ENCODE measurements around the gene SPRR1B. TPM values are rescaled to one million over a fixed set of nuclear protein-coding genes. Genes with fewer than 3 reads are reported as not detected.
A peak's percentile ranks its signal among the peaks of the same experiment; 100 is the strongest.
"Not testable (repeated sequence)": the region's sequence is repeated elsewhere in the genome, so short reads cannot be mapped to it uniquely, and the experiment has no call there.

SPRR1B gene
- polyA plus RNA-seq, 3 donors = not detected

DNA sequence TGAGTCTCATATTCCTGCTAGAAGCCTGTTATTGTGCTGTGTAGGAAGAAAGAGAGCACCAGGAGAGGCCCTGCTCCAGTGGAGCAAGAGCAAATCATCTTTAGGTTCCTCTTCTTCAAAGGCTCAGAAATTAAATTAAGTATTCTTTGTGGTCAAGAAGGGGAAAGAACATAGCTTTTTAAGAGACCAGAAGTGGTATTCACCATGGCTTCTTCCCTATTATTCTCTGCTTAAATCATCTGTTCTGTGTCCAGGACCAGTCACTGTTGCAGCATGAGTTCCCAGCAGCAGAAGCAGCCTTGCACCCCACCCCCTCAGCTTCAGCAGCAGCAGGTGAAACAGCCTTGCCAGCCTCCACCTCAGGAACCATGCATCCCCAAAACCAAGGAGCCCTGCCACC is 1.1 kb downstream of the SPRR1B start:
- no peak for DNase-seq (ENCODE audit: extremely low read depth in 1 of 11, low read depth in 9 of 11, low spot score in 4 of 11)

DNA sequence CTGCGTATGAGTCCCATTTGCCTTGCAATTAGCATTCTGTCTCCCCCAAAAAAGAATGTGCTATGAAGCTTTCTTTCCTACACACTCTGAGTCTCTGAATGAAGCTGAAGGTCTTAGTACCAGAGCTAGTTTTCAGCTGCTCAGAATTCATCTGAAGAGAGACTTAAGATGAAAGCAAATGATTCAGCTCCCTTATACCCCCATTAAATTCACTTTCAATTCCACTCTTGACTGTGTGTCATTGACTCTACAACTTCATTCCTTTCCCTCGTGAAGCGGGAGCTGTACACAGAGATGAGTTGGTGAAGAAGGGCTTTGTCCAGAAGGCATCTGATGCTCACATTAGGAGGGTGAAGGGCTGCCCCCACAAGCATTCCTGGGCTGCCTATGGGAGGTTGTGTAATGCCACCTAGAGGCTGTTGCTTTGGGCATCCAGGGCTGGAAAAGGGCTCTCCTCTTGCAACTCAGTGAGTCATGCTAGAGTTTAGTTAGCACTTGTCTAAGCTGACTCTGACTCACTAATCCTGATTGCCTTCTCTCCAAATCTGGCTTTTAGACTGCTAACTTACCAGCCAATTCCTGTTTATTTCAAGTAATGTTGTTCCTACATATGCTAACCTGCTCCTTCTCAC is 1.8 kb downstream of the SPRR1B start:
- DNase-seq (ENCODE audit: extremely low read depth in 1 of 11, low read depth in 9 of 11, low spot score in 4 of 11) = peak in 7 of 11 donors; percentile 0 to 19 (median 4)

DNA sequence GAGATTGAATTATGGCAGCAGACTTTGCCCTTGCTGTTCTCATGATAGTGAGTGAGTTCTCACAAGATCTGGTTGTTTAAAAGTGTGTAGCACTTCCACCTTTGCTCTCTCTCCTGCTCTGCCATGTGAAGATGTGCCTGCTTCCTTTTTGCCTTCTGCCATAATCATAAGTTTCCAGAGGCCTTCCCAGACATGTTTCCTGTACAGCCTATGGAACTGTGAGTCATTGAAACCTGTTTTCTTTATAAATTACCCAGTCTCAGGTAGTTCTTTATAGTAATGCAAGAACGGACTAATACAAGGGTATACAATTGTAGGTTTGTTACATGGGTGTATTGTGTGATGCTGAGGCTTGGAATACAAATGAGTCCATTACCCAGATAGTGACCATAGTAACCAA is 4.2 kb downstream of the SPRR1B start:
- DNase-seq (ENCODE audit: extremely low read depth in 1 of 11, low read depth in 9 of 11, low spot score in 4 of 11) = no peak

DNA sequence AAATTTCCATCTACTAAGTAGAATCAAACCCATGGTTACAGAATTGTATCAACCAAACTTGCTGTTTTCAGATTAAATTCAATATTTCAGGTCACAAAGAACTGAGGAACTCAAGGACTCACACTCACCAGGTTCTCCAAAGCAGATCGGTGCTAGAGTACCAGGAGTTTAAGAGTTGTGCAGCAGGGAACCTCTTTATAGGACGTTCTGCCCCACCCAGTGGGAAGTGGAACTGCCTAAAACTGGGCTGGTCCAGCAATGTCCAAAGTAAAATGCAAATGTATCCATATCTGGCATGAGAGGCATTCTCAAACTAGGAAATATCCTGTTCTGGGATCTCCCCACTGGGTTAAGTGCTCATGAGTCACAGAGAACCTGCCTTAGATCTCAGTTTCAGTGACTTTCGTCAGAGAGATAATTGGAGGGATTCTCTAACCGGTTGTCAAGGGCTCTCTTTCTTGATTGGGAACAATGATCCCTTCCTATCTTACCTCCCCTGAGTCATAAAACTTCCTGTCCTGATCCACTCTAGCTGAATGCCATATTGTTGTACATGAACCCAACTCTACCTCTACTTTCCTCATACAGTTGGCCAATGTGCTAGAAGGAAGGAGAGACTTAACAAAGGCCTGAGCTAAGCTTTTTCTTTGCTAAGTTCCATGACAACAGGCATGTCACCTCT is 10.1 kb downstream of the SPRR1B start, which contains the start of gene SPRR2D:
Gene SPRR2D, minus strand, starts transcription at position 171 of the 682 bp plus-strand sequence. CDS start 774 bp downstream, outside the sequence.
- DNase-seq (ENCODE audit: extremely low read depth in 1 of 11, low read depth in 9 of 11, low spot score in 4 of 11) = no peak

DNA sequence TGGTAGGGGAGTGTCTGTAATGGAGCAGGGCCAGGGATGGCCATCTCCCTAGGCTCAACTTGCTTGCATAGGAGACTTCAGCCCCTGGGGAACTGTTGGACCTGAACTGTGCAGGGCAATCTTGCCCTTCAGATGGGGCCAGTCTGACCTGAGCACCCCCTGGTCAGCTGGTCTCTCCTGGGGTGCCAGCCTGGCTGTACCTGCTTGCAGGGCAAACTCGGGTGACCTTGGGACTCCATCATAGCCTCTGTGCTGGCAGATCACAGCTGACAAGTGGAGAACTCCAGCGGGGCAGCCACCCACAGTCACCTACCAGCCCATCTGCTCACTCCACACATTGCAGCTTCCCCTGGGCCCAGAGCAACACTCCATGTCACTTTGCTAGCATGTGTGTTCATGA is 18.2 kb downstream of the SPRR1B start:
- DNase-seq (ENCODE audit: extremely low read depth in 1 of 11, low read depth in 9 of 11, low spot score in 4 of 11) = no peak

DNA sequence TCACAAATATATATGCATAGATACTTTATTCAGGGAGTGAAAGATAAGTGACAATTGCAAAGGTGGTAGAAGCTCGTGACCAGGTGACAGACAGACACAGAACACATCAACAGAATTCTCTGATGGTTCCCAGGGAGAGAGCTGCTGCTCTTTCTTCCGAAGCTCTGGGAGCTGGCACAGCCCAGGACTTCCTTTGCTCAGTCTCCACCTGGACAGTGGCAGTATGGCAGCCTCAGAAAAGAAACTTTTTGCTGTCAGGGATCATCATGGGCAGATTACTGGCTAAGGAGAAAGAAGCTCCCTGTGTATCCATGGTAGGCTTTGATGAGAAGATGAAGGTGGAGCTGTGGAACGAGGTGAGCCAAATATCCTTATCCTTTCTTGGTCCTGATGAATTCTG is 25.1 kb downstream of the SPRR1B start:
- not testable (repeated sequence) for DNase-seq (ENCODE audit: extremely low read depth in 1 of 11, low read depth in 9 of 11, low spot score in 4 of 11)

DNA sequence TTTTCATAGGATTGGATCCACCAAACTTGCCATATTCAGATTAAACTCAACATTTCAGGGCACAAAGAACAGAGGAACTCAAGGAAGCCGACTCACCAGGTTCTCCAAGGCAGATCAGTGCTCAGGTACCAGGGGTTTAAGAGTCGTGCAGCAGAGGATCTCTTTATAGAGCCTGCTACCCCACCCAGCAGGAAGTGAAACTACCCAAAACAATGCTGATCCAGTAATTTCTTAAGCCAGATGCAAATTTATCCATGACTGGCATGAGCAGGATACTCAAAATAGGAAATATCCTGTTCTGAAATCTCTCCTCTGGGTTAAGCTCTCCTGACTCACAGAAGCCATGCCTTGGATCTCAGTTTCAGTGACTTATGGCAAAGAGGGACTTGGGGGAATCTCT is 26.4 kb downstream of the SPRR1B start, which contains the start of gene SPRR2A:
Gene SPRR2A, minus strand, starts transcription at position 138 of the 400 bp plus-strand sequence. CDS start 777 bp downstream, outside the sequence.
- DNase-seq (ENCODE audit: extremely low read depth in 1 of 11, low read depth in 9 of 11, low spot score in 4 of 11) = no peak

DNA sequence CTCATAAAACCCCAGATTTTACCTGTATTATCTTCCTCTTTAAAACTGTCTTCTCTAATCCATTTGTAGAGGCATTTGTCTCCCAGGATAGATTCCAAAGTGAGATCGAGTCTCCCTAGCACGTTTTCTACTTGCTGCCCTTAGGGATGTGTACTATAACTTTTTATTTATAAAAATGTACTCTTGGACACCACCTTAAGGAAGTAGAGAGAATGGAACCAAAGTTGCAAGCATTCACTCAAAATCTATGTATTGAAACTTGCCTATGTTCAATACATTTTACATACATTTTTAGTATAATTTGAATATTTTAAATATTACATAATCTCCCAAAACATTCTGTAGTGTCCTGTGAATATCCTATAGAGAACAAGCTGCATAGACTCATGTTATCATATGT is 27.2 kb downstream of the SPRR1B start:
- no peak for DNase-seq (ENCODE audit: extremely low read depth in 1 of 11, low read depth in 9 of 11, low spot score in 4 of 11)

DNA sequence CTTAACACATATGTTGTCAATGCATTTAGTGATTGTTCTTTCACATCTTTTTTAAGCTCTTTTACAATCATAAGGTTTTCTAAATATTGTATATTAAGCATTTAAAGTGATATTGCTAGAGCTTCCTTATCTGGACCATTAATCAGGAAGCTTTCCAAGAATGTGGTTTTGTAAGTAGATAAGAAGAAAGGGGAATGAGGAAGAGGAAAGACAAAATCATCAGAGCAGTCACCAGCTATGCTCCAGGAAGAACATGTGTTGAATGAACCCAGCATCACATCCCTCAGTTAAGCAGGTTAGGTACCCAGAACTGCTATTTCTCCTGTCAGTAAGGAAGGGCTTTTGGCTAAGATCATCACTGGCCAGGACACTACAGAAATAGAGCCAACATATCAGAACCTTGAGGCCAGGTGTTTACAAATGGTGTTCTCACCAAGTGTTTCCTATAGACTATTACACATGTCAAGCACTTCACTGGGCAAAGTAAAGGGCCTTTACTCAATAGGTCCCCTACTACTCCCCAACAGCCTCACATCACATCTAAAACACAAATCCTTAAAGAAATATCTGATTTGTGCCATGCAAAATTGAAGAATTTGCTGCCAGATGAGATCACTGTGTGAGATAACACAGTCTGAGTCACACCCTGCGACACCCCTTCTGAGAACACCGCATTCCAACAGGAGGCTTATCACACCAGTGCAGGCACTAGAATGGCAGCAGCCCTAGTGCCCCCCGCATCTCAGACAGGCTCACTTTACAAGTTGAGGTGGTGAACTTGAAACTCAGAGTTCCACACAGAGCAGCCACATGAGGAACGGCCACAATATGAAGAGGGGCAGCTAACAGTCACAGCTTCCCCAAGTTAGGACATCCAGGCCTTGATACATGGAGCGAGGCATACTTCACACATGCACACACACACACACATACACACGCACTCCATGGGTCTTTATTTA is 28.1 kb downstream of the SPRR1B start:
- no peak for DNase-seq (ENCODE audit: extremely low read depth in 1 of 11, low read depth in 9 of 11, low spot score in 4 of 11)

DNA sequence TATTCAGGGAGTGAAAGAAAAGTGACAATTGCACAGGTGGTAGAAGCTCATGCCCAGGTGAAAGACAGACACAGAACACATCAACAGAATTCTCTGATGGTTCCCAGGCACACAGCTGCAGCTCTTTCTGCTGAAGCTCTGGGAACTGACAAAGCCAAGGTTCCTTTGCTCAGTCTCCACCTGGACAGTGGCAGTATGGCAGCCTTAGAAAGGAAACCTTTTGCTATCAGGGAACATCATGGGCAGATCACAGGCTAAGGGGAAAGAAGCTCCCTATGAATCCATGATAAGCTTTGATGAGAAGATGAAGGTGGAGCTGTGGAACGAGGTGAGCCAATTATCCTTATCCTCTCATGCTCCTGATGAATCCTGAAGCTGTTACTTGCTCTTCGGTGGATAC is 39.2 kb downstream of the SPRR1B start:
- no peak for DNase-seq (ENCODE audit: extremely low read depth in 1 of 11, low read depth in 9 of 11, low spot score in 4 of 11)

DNA sequence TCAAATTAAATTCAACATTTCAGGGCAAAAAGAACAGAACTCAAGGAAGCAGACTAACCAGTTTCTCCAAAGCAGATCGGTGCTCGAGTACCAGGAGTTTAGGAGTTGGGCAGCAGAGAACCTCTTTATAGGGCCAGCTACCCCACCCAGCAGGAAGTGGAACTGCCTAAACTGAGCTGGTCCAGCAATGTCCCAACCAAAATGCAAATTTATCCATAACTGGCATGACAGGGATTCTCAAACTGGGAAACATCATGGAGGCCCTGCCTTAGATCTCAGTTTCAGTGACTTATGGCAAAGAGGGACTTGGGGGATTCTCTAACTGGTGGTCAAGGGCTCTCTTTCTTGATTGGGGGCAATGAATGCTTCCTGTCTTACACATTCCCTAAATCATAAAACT is 40.5 kb downstream of the SPRR1B start, which contains the start of gene SPRR2B:
Gene SPRR2B, minus strand, starts transcription at position 101 of the 400 bp plus-strand sequence. CDS start 772 bp downstream, outside the sequence.
- no peak for DNase-seq (ENCODE audit: extremely low read depth in 1 of 11, low read depth in 9 of 11, low spot score in 4 of 11)

DNA sequence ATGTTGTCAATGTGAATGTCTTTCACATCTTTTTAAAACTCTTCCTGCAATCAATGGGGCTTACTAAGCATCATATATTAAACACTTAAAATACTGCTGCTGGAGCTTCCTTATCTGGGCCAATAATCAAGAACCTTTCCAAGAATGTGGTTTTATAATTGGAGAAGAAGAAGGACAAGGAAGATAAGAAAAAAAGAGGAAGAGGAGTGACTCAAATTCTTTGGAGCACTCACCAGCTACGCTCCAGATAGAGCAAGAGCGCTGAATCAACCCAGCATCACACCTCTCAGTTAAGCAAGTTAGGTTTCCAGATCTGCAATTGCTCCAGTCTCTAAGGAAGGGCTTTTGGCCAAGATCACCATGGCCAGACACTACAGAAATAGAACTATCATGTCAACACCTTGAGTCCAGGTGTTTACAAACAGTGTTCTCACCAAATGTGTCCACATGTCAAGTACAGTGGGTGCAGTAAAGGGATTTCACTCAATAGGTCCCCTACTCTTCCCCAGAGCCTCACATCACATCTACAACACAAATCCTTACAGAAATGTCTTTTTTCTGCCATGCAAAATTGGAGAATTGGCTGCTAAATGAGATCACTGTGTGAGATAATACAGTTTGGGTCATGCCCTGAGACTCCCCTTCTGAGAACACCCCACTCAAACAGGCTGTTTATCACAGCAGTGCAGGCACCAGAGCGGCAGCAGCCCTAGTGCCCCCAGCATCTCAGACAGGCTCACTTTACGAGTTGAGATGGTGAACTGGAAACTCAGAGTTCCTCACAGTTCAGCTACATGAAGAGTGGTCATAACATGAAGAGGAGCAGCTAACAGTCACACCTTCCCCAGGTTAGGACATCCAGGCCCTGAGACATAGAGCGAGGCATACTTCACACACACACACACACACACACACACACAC is 42.1 kb downstream of the SPRR1B start:
- DNase-seq (ENCODE audit: extremely low read depth in 1 of 11, low read depth in 9 of 11, low spot score in 4 of 11) = no peak

DNA sequence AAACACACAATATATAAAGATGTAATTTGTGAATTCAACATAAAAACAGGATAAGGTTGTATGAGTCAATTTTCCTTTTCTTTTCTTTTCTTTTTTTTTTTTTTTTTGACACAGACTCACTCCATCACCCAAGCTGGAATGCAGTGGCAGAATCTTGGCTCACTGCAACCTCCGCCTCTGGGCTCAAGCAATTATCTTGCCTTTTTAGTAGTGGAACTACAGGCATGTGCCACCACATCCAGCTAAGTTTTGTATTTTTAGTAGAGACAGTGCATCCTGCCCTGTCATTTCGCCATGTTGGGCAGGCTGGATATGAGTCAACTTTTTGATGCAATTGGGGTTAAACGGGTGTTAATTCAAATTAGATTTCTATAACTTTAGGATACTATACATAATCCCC is 50.7 kb downstream of the SPRR1B start:
- no peak for DNase-seq (ENCODE audit: extremely low read depth in 1 of 11, low read depth in 9 of 11, low spot score in 4 of 11)

Other genes with a start within 250 kb of the SPRR1B start
- gene LCE1E, start 244.9 kb upstream of the SPRR1B start, polyA plus RNA-seq (ENCODE audit: insufficient read length in 3 of 3) = not detected
- gene LCE1D, start 234.5 kb upstream of the SPRR1B start, polyA plus RNA-seq (ENCODE audit: insufficient read length in 3 of 3) = not detected
- gene LCE1C, start 224.6 kb upstream of the SPRR1B start, polyA plus RNA-seq (ENCODE audit: insufficient read length in 3 of 3) = not detected
- gene LCE1B, start 219.2 kb upstream of the SPRR1B start, polyA plus RNA-seq (ENCODE audit: insufficient read length in 3 of 3) = not detected
- not detected for gene LCE1A, start 203.7 kb upstream of the SPRR1B start, polyA plus RNA-seq (ENCODE audit: insufficient read length in 3 of 3)
- not detected for gene LCE6A, start 188.3 kb upstream of the SPRR1B start, polyA plus RNA-seq (ENCODE audit: insufficient read length in 3 of 3)
- not detected for gene LCE7A, start 171.2 kb upstream of the SPRR1B start, polyA plus RNA-seq (ENCODE audit: insufficient read length in 3 of 3)
- not detected for gene SMCP, start 152.9 kb upstream of the SPRR1B start, polyA plus RNA-seq (ENCODE audit: insufficient read length in 3 of 3)
- under 1 TPM in 2 of 3 donors, not detected in 1; 0.09 to 0.16 TPM for gene IVL, start 122.7 kb upstream of the SPRR1B start, polyA plus RNA-seq (ENCODE audit: insufficient read length in 3 of 3)
- gene SPRR5, start 84.0 kb upstream of the SPRR1B start, polyA plus RNA-seq (ENCODE audit: insufficient read length in 3 of 3) = not detected
- gene SPRR4, start 60.6 kb upstream of the SPRR1B start, polyA plus RNA-seq (ENCODE audit: insufficient read length in 3 of 3) = not detected
- gene SPRR1A, start 47.1 kb upstream of the SPRR1B start, polyA plus RNA-seq (ENCODE audit: insufficient read length in 3 of 3) = not detected
- not detected for gene SPRR3, start 29.5 kb upstream of the SPRR1B start, polyA plus RNA-seq (ENCODE audit: insufficient read length in 3 of 3)
- not detected for gene SPRR2D, start 9.9 kb downstream of the SPRR1B start, polyA plus RNA-seq (ENCODE audit: insufficient read length in 3 of 3)
- gene SPRR2A, start 26.3 kb downstream of the SPRR1B start, polyA plus RNA-seq (ENCODE audit: insufficient read length in 3 of 3) = not detected
- not detected for gene SPRR2B, start 40.4 kb downstream of the SPRR1B start, polyA plus RNA-seq (ENCODE audit: insufficient read length in 3 of 3)
- not detected for gene SPRR2E, start 63.3 kb downstream of the SPRR1B start, polyA plus RNA-seq (ENCODE audit: insufficient read length in 3 of 3)
- gene SPRR2F, start 82.3 kb downstream of the SPRR1B start, polyA plus RNA-seq (ENCODE audit: insufficient read length in 3 of 3) = not detected
- gene SPRR2G, start 119.7 kb downstream of the SPRR1B start, polyA plus RNA-seq (ENCODE audit: insufficient read length in 3 of 3) = not detected
- not detected for gene LELP1, start 172.2 kb downstream of the SPRR1B start, polyA plus RNA-seq (ENCODE audit: insufficient read length in 3 of 3)
- not detected for gene PRR9, start 186.4 kb downstream of the SPRR1B start, polyA plus RNA-seq (ENCODE audit: insufficient read length in 3 of 3)
- not detected for gene LORICRIN, start 228.5 kb downstream of the SPRR1B start, polyA plus RNA-seq (ENCODE audit: insufficient read length in 3 of 3)